Posterior cingulate gyrus (tissue), 11 donors: ENCODE data around the gene WBP11.
"Not testable (repeated sequence)": the region's sequence is repeated elsewhere in the genome, so short reads cannot be mapped to it uniquely, and the experiment has no call there.

Source experiments
- DNase-seq, 10 donors: peaks; one replicate each; pipeline versions ENCODE4 v3.0.0 to v3.0.0-alpha.2; 2020 to 2021; ENCODE audit warnings: mixed read lengths in 3 of 10
- intact Hi-C: fragments of 100-400 bp; cut with DNase I; formaldehyde crosslinking; loops from one replicate; pipeline ENCODE4 v1.15.1; 2023

WBP11 gene

GRCh38 chr12:14774074-14774905 is 29.0 kb downstream of the WBP11 start:
- intact Hi-C loops = loop anchor here (2.0 kb wide), 1 partner anchor 29 kb away; the partner anchor contains the start of genes C12orf60 and WBP11

DNA sequence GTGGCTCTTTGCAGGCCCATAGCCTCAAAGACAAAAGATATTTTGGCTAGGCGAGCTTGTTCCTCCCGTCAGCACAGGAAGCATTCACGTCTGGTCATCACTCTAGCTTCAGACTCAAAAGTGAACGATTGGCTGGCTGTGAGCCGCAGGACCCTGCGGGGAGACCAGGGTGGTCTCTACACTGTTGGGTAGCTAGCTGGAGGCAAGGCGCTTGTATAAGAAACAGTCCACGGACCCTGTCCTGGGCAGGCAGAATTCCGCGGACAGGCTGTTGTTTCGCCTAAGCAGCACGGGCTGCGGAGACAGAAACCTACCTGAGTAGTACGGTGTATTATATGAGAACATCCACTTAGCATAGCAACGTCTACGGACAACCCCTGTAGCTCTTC is 29.6 kb downstream of the WBP11 start:
- intact Hi-C loops = loop anchor here (2.0 kb wide), 1 partner anchor 29 kb away; the partner anchor contains the start of genes C12orf60 and WBP11
- DNase-seq = peak in 3 of 10 donors; percentile 6 to 81 (median 17)

More at GRCh38 chr12:14774074-14774905, 29.0 kb downstream of the WBP11 start:
- DNase-seq = peak; percentile 85 to 99 (median 94)

DNA sequence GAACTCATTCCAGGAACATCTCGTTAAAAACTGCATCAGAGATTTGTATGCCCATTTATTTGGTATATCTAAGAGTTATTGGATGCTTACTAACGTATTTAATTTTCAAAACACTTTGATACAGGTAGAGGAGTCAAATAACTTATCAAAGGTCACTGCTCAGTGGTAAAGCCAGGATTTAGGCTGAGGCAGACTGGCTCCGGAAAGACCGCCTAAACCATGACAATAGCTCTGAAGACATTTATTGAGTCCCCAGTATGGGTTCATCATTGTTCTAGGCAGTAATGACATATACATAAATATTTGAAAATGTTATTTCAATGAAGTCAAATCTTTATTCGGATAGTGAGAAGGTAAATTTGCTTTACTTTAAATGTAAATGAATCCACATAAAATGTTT is 30.3 kb downstream of the WBP11 start:
- intact Hi-C loops = no loop called here
- no peak for DNase-seq

DNA sequence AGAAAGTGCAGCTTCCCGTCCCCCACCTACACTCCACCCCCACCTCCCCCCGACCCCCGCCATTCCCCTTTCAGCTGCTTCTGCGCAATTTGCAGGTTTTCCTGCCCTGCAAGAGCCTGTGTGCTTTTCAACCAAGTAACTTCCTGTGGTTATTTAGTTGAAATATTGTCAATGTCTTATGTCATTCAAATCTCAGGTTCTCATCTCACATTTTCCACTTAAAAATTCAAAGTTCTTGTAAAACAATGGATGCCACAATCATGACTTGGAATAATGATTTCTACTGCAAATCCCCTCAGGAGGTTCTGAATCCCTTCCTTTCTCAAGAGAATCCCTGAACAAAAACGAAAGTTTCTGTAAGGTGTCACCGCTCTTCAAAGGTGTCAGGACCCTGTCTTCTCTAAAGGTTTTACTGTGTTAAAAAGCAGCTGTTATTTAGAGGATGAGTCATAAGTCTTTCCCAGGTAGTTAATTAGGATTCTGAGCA is 31.6 kb downstream of the WBP11 start:
- intact Hi-C loops = no loop called here
- DNase-seq = no peak

DNA sequence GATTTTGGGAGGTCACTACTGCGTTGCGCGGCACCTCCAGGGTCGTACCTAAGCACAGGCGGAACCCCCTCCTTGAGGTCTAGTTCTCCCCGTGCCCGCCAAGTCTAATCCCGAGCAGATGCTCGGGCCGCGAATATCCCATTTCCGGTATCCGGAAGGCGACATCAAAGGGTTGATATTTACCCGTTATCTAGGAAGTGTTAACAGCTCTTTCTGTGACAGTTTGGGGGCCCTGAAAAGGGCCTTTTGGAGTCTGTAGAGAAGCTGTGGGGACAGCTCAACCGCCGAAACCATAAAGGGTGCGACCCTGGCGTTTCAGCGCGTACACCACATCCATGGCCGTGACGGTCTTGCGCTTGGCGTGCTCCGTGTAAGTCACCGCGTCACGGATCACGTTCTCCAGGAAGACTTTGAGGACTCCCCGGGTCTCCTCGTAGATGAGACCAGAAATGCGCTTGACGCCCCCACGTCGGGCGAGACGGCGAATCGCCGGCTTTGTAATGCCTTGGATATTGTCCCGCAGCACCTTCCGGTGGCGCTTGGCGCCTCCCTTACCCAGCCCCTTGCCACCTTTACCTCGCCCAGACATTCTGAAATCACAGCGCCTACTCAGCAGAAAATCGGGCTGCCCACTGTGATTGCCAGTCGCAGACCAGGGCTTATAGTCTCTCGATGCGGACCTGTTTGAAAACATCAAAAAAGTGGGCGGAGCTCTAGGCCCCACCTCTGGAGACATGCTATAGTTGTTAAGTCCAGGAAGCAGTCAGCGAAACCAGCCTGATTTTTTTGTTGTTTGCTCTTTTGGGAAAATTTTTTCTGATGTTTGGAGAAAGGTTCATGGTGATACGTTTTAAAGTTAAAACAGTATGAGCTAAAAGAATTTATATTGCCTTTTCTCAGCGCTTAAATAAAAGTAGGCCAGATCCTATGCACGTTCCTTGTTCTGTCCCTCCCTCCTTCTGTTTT is 32.5 kb downstream of the WBP11 start:
- intact Hi-C loops = no loop called here
- DNase-seq = peak; percentile 83 to 98 (median 92)

DNA sequence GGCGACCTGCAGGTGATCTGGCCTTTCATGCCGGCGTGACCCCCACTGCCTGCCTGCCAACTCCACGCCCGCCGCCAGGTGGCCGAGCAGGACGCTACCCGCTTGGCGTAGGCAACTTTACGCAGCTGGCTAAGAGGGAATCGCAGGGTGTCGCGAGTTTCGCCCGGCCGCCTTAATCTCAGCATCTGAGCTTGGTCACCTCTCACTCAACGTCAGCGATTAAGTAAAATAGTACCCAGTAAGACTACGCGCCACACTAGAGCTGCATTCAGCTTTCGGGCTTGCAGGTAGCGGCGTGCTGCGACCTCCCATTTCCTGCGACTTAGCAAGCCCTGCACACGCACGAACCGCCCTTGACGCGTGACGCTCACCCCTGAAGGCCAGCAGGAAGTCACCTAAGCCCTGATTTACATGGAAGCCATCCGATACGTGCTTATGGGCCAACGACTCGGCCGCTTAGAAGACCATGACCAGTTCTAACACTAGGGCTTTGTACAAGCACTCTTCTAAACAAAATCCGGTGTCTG is 33.2 kb downstream of the WBP11 start:
- intact Hi-C loops = no loop called here
- peak; percentile 57 to 96 (median 70) for DNase-seq

DNA sequence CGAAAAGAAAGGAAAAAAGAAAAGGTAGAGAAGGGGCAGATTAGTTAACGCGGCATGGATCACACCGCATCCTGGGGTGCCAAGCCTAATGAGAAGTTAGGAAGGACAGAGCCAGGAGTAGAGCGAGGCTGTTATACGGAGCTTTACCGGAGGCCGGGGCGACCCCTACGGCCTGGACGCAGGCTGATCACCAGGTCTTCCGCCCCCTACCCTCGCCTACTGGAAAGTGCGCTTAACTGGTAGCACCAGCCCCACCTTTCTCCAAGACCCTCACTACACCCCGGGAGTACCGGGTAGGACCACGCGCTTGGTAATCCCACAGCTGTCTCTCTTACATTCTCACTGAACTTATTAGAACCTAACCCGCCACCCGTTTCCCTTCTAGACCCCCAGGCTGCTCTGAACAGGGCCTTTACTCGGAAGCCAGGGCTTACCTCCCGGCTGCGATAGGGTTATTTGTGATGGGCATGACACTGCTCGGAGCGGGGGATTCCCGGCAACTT is 33.8 kb downstream of the WBP11 start:
- intact Hi-C loops = no loop called here
- peak in 1 of 10 donors; percentile 78 for DNase-seq

- intact Hi-C loops = no loop called here
- no peak for DNase-seq
These were observed 34.4 kb downstream of the WBP11 start for GRCh38 chr12:14768823-14769405.

DNA sequence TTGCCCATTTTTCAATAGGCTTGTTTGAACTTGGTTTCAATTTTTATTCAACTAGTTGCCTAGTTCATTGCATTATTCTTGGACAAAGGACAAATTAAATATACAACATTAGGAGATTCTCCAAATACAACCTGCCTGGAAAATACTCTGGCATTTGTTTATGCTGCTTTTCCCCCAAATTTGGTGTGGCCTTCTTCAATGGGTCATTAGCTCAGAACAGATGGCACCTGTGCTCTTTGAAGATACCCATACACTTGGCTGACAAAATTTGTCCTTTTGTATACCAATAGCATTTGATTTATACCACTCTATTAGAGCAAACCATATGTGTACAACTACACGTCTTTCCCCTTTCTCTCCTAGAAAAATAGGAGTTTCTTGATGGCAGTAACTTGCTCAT is 35.7 kb downstream of the WBP11 start:
- intact Hi-C loops = no loop called here
- DNase-seq = no peak

- DNase-seq = no peak
- intact Hi-C loops = no loop called here
These were observed 36.5 kb downstream of the WBP11 start for GRCh38 chr12:14766649-14767215.

DNA sequence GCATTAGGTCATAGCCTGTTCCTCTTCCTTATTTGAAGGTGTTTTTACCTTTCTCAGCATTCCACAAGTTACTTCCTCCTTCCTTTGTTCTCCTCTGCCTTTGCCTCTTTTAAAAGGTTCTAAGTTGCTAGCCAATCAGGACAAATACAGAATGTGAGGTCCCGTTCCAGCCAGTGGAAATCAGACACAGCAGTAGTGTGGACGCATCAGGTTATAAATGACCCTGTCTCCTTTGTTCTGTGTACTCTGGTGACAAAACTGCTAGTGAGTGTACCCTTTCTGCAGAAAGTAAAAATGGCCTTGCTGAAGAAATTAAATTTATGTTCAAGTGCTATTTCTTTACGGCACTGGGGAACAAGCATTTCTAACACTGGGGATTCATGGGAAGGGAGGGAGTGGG is 37.3 kb downstream of the WBP11 start:
- DNase-seq, intact Hi-C loops: not testable (repeated sequence)

- intact Hi-C loops = no loop called here
- no peak for DNase-seq
These were observed 37.9 kb downstream of the WBP11 start for GRCh38 chr12:14765398-14765797.

DNA sequence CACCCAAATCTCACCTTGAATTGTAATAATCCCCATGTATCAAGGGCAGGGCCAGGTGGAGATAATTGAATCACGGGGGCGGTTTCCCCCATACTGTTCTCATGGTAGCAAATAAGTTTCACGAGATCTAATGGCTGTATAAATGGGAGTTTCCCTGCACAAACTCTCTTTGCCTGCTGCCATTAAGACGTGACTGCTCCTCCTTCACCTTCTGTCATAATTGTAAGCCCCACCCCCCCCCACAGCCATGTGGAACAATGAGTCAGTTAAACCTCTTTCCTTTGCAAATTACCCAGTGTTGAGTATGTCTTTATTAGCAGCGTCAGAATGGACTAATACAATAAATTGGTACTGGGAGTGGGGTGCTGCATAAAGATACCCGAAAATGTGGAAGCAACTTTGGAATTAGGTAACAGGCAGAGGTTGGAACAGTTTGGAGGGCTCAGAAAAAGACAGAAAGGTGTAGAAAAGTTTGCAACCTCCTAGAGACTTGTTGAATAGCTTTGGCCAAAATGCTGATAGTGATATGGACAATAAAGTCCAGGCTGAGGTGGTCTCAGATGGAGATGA is 43.5 kb downstream of the WBP11 start:
- intact Hi-C loops, DNase-seq: not testable (repeated sequence)

GRCh38 chr12:14756334-14757143 is 46.7 kb downstream of the WBP11 start:
- intact Hi-C loops = no loop called here
- no peak for DNase-seq

GRCh38 chr12:14751986-14752385 is 51.3 kb downstream of the WBP11 start:
- intact Hi-C loops = no loop called here
- DNase-seq = no peak

GRCh38 chr12:14743061-14743460 is 60.2 kb downstream of the WBP11 start:
- intact Hi-C loops = no loop called here
- DNase-seq = no peak

- DNase-seq = no peak
- intact Hi-C loops = no loop called here
These were observed 61.3 kb downstream of the WBP11 start for GRCh38 chr12:14741942-14742341.

- intact Hi-C loops = no loop called here
These were observed 62.1 kb downstream of the WBP11 start for GRCh38 chr12:14741153-14741552.

GRCh38 chr12:14736441-14736840 is 66.8 kb downstream of the WBP11 start:
- intact Hi-C loops, DNase-seq: not testable (repeated sequence)

More at GRCh38 chr12:14741153-14741552, 62.1 kb downstream of the WBP11 start:
- no peak for DNase-seq
